HL-60 (cell line): ENCODE measurements around the gene TM6SF1.
A peak's percentile ranks its signal among the peaks of the same experiment; 100 is the strongest.

Experiments
- DNase-seq, 2 experiments: peaks; one replicate each; pipeline ENCODE4 v3.0.0-alpha.2; 2010 to 2020; ENCODE audit warnings: low read depth in 1 of 2, low spot score in 1 of 2
- H3K27ac ChIP-seq: fragments of 250-450 bp; sonication (Bioruptor Pico); replicated peaks from 2 replicates; pipeline ENCODE4 v1.5.1; 2020; ENCODE audit warnings: mild to moderate bottlenecking, moderate library complexity
- H3K27me3 ChIP-seq: fragments of 250-450 bp; sonication (Bioruptor Pico); 2 replicates; pipeline ENCODE4 v1.5.1; 2021; ENCODE audit warnings: mild to moderate bottlenecking, moderate library complexity; ENCODE audit not compliant: insufficient read depth, poor library complexity, severe bottlenecking
- H3K4me3 ChIP-seq: replicated peaks from 2 replicates; pipeline ENCODE4 v1.5.1; 2011; ENCODE audit warnings: mild to moderate bottlenecking, control low read depth, low read length; ENCODE audit not compliant: insufficient read depth
- CTCF ChIP-seq: IDR thresholded peaks from one replicate; pipeline ENCODE4 v1.5.1; 2011; ENCODE audit warnings: low read length, control low read depth, inconsistent platforms; ENCODE audit not compliant: insufficient read depth
- GABPA ChIP-seq: IDR thresholded peaks from 2 replicates; pipeline ENCODE4 v1.6.1; 2012; ENCODE audit warnings: low read depth
- POLR2AphosphoS5 ChIP-seq: IDR thresholded peaks from 2 replicates; pipeline ENCODE4 v1.6.1; 2012; ENCODE audit warnings: low read depth
- REST ChIP-seq: IDR thresholded peaks from 2 replicates; pipeline ENCODE4 v1.6.1; 2012; ENCODE audit warnings: low read depth; ENCODE audit not compliant: insufficient replicate concordance
- SPI1 ChIP-seq: IDR thresholded peaks from 2 replicates; pipeline ENCODE4 v1.6.1; 2012; ENCODE audit warnings: low read depth, mild to moderate bottlenecking, borderline replicate concordance

TM6SF1 gene

GRCh38 chr15:83100097-83100646 is 7.3 kb upstream of the TM6SF1 start:
- peak in 1 of 2 experiments; percentile 5 for DNase-seq
- TF ChIP-seq GABPA (no peak), REST (no peak), CTCF (no peak), POLR2AphosphoS5 (no peak), SPI1 (peak; percentile 64)

GRCh38 chr15:83102346-83102745 is 5.1 kb upstream of the TM6SF1 start:
- DNase-seq, result no peak
- H3K27me3 ChIP-seq, result peaks cover 4% of the 10 kb centered on the region
- no peak overlapping the region for H3K4me3 ChIP-seq
- H3K27ac ChIP-seq, result no peak overlapping the region
- TF ChIP-seq SPI1, result no peak
- no peak for TF ChIP-seq CTCF
- TF ChIP-seq POLR2AphosphoS5, result no peak
- no peak for TF ChIP-seq REST
- no peak for TF ChIP-seq GABPA

More at GRCh38 chr15:83100097-83100646, 7.3 kb upstream of the TM6SF1 start:
- Histone ChIP-seq H3K4me3 (no peak overlapping the region), H3K27ac (no peak overlapping the region), H3K27me3 (no peaks in the 10 kb centered on the region)

- no peak overlapping the region for H3K27ac ChIP-seq
- TF ChIP-seq CTCF, result no peak
- no peak for TF ChIP-seq POLR2AphosphoS5
- TF ChIP-seq REST, result no peak
- no peak for TF ChIP-seq GABPA
- TF ChIP-seq SPI1, result no peak
- peaks cover 4% of the 10 kb centered on the region for H3K27me3 ChIP-seq
- no peak overlapping the region for H3K4me3 ChIP-seq
- DNase-seq, result no peak
These were observed 3.3 kb upstream of the TM6SF1 start for GRCh38 chr15:83104141-83104540.
